Right renal pelvis (tissue), 4 donors: ENCODE data around the gene SPIN2B. TPM values are rescaled to one million over a fixed set of nuclear protein-coding genes. Genes with fewer than 3 reads are reported as not detected.

Source experiments
- DNase-seq, 4 donors: peaks; one replicate each; pipeline ENCODE4 v3.0.0-alpha.2; 2013; ENCODE audit warnings: low read depth in 4 of 4, low spot score in 3 of 4, missing footprints in 1 of 4
- polyA plus RNA-seq, 4 donors: library from polyadenylated mRNA; unstranded; fragments of 120-200 nt; gene quantifications; one replicate each; pipeline ENCODE4 v1.2.1, GENCODE V29; 2013; ENCODE audit not compliant: insufficient read length in 4 of 4

Gene SPIN2B
- polyA plus RNA-seq, 4 donors: 18.9 to 21.8 (median 20.4) TPM

DNA sequence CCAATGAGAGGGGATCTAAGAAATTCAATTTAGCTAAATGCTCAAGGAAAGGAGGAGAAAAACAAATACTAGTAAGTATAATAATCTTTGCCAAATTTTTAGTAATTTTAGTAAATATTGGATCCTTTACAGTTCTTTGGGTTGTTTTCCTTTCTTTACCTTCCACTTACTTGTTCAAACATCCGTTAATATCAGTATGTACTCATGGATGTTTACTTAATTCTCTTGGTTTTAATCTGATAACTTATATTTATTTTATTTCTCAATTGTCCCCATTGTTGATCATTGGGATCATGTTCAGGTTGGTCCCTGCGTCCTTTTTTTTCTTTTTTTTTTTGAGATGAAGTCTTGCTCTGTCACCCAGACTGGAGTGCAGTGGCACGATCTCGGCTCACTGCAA, 46.9 kb downstream of the SPIN2B start:
- no peak for DNase-seq

- DNase-seq: no peak
Observed at GRCh38 chrX:57070185-57070984, 51.0 kb downstream of the SPIN2B start.

Other genes with a start within 250 kb of the SPIN2B start
- gene SPIN3, start 126.0 kb downstream of the SPIN2B start, polyA plus RNA-seq: 10 to 100 TPM; 19.5 to 25.2 (median 23.0) TPM
- 1 to 10 TPM; 3.2 to 4.1 (median 3.8) TPM for gene SPIN2A, start 15.8 kb upstream of the SPIN2B start, polyA plus RNA-seq
- gene FAAH2, start 165.2 kb upstream of the SPIN2B start, polyA plus RNA-seq: 10 to 100 TPM; 10.3 to 15.8 (median 11.7) TPM